Measurements from ENCODE around the gene GIN1. TPM values are rescaled to one million over a fixed set of nuclear protein-coding genes. Genes with fewer than 3 reads are reported as not detected.

GIN1 gene
- total and polyA plus RNA-seq, 8 donors = 2.2 to 13.6 (median 4.1) TPM; not detected in 1

DNA sequence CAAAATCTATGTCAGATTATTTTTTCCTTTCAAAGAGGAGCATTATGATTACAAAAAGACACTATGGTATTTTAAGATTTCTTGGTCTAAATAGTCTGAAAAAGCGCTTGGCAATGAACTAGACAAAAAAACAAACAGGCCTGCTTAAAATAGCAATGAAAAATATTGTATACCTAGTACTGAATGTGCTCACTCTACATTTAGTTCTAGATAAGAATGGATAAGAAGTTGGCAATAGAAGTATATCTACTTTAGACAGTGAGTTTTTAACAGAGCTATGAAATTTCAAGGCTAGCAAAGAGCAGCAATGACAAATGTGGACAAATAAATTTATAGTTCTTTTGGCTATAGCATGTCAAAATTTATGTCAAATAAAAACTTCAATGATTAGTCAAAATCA is 26.2 kb downstream of the GIN1 start:
- TF ChIP-seq, protein P1, sequence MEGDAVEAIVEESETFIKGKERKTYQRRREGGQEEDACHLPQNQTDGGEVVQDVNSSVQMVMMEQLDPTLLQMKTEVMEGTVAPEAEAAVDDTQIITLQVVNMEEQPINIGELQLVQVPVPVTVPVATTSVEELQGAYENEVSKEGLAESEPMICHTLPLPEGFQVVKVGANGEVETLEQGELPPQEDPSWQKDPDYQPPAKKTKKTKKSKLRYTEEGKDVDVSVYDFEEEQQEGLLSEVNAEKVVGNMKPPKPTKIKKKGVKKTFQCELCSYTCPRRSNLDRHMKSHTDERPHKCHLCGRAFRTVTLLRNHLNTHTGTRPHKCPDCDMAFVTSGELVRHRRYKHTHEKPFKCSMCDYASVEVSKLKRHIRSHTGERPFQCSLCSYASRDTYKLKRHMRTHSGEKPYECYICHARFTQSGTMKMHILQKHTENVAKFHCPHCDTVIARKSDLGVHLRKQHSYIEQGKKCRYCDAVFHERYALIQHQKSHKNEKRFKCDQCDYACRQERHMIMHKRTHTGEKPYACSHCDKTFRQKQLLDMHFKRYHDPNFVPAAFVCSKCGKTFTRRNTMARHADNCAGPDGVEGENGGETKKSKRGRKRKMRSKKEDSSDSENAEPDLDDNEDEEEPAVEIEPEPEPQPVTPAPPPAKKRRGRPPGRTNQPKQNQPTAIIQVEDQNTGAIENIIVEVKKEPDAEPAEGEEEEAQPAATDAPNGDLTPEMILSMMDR (IDR thresholded peaks at IDR 0.05) = no peak
- TF ChIP-seq POLR2AphosphoS5 (IDR thresholded peaks at IDR 0.05) (no peak), POLR2A (IDR thresholded peaks at IDR 0.05) (no peak), EP300 (IDR thresholded peaks at IDR 0.05) (no peak)
- 26 to 58% (median 53%) methylated on average over 1 of the region's 1 CpG for WGBS, 5 donors
- peak overlapping the region in 1 of 5 donors; percentile 29 for H3K27ac ChIP-seq
- H3K27me3 ChIP-seq = no peaks in the 10 kb centered on the region
- intact Hi-C loops (cut with DNase I; ENCODE audit: low total_unique reads) = no loop called here
- H3K36me3 ChIP-seq = peaks cover 0 to 47% (median 43%) of the 10 kb centered on the region in 4 donors
- no peak overlapping the region for H3K4me3 ChIP-seq
- no peak for DNase-seq
- peaks cover 0 to 14% (median 4%) of the 10 kb centered on the region in 4 donors for H3K4me1 ChIP-seq
- H3K9me3 ChIP-seq = no peaks in the 10 kb centered on the region

DNA sequence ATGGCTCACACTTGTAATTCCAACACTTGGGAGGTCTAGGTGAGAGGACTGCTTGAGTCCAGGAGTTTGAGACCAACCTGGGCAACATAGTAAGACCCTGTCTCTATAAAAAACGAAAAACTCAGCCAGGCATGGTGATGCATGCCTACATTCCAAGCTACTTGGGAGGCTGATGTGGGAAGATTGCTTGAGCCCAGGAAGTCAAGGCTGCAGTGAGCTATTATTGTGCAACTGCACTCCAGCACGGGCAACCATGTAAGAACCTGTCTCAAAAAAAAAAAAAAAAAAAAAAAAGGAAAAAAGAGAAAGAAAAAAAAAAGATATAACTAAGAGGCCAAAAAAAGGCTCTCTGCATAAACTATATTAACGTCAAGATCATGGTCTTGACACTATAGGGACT is 27.3 kb downstream of the GIN1 start:
- TF ChIP-seq, protein P1 (IDR thresholded peaks at IDR 0.05) = no peak
- TF ChIP-seq EP300 (IDR thresholded peaks at IDR 0.05) (no peak), POLR2A (IDR thresholded peaks at IDR 0.05) (no peak), POLR2AphosphoS5 (IDR thresholded peaks at IDR 0.05) (no peak)
- H3K36me3 ChIP-seq = peaks cover 3 to 57% (median 53%) of the 10 kb centered on the region in 4 donors
- 92 to 96% (median 95%) methylated on average over 3 of the region's 3 CpGs for WGBS, 5 donors

GRCh38 chr5:103090791-103091190 is 29.1 kb downstream of the GIN1 start:
- no peaks in the 10 kb centered on the region for H3K27me3 ChIP-seq
- 78 to 96% (median 86%) methylated on average over 1 of the region's 1 CpG for WGBS, 5 donors
- peaks cover 0 to 5% (median 2%) of the 10 kb centered on the region in 4 donors for H3K9me3 ChIP-seq
- TF ChIP-seq POLR2A (IDR thresholded peaks at IDR 0.05) (no peak), EP300 (IDR thresholded peaks at IDR 0.05) (no peak), POLR2AphosphoS5 (IDR thresholded peaks at IDR 0.05) (no peak)
- TF ChIP-seq, protein P1 (IDR thresholded peaks at IDR 0.05) = no peak
- DNase-seq = no peak
- H3K27ac ChIP-seq = no peak overlapping the region
- H3K36me3 ChIP-seq = peaks cover 12 to 63% (median 59%) of the 10 kb centered on the region in 4 donors
- H3K4me3 ChIP-seq = no peak overlapping the region
- H3K4me1 ChIP-seq = peaks cover 0 to 14% (median 4%) of the 10 kb centered on the region in 4 donors
- intact Hi-C loops (cut with DNase I; ENCODE audit: low total_unique reads) = no loop called here

More for the DNA sequence above, 27.3 kb downstream of the GIN1 start:
- no peak overlapping the region for H3K4me3 ChIP-seq
- no peak for DNase-seq
- H3K27ac ChIP-seq = no peak overlapping the region
- H3K9me3 ChIP-seq = no peaks in the 10 kb centered on the region
- H3K27me3 ChIP-seq = no peaks in the 10 kb centered on the region
- H3K4me1 ChIP-seq = peaks cover 0 to 14% (median 4%) of the 10 kb centered on the region in 4 donors
- intact Hi-C loops (cut with DNase I; ENCODE audit: low total_unique reads) = no loop called here

DNA sequence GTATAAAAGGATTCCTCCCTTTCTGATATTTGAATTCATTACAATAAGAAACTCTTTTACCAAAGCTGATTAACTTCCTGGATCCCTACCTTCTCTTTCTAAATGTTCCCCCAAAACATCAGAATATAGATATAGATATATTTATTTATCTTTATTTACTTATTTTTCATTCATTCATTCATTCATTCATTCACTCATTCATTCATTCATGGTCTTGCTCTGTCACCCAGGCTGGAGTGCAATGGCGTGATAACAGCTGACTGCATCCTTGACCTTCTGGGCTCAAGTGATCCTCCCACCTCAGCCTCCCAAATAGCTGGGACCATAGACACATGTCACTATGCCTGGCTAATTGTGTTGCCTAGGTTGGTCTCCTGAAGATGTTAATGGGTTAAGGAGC is 30.7 kb downstream of the GIN1 start:
- 96 to 100% (median 97%) methylated on average over 1 of the region's 1 CpG for WGBS, 5 donors
- no peak for TF ChIP-seq POLR2A (IDR thresholded peaks at IDR 0.05)
- TF ChIP-seq, protein P1 (IDR thresholded peaks at IDR 0.05) = no peak
- no peak for TF ChIP-seq POLR2AphosphoS5 (IDR thresholded peaks at IDR 0.05)
- TF ChIP-seq EP300 (IDR thresholded peaks at IDR 0.05) = no peak
- DNase-seq = no peak

More for the DNA sequence above, 30.7 kb downstream of the GIN1 start:
- peaks cover 0 to 3% (median 0%) of the 10 kb centered on the region in 4 donors for H3K4me1 ChIP-seq
- no peaks in the 10 kb centered on the region for H3K27me3 ChIP-seq
- H3K27ac ChIP-seq = no peak overlapping the region
- peaks cover 14 to 73% (median 67%) of the 10 kb centered on the region in 4 donors for H3K36me3 ChIP-seq
- H3K9me3 ChIP-seq = peaks cover 0 to 12% (median 7%) of the 10 kb centered on the region in 4 donors
- no peak overlapping the region for H3K4me3 ChIP-seq
- intact Hi-C loops (cut with DNase I; ENCODE audit: low total_unique reads) = no loop called here
